K562 (cell line): Measurements from ENCODE around the gene GPD1L. TPM values are rescaled to one million over a fixed set of nuclear protein-coding genes. Genes with fewer than 3 reads are reported as not detected.

Source experiments
- ARNT ChIP-seq, 2 experiments: fragments of 450-650 bp; IDR thresholded peaks; 2 replicates each; pipeline ENCODE4 v1.6.1; 2016; ENCODE audit warnings: mild to moderate bottlenecking in 1 of 2
- ATF7 ChIP-seq: fragments of 450-650 bp; IDR thresholded peaks from 2 replicates; pipeline ENCODE4 v1.7.1; 2014; ENCODE audit warnings: mild to moderate bottlenecking, moderate library complexity
- BRD4 ChIP-seq: fragments of 200-600 bp; sonication (generic); IDR thresholded peaks from 2 replicates; pipeline ENCODE4 v1.6.1; 2017; ENCODE audit warnings: inconsistent platforms
- CBX1 ChIP-seq: sonication (generic); IDR thresholded peaks from 2 replicates; pipeline ENCODE4 v1.6.1; 2016; ENCODE audit warnings: antibody characterized with exemption, low read depth, mild to moderate bottlenecking
- CHD1 ChIP-seq: fragments of 200-600 bp; sonication (generic); IDR thresholded peaks from one replicate; pipeline ENCODE4 v1.6.1; 2012; ENCODE audit warnings: mild to moderate bottlenecking, moderate library complexity, low read length, inconsistent platforms
- CREB5 ChIP-seq: fragments of 250-450 bp; sonication (Bioruptor Pico); IDR thresholded peaks from 2 replicates; pipeline ENCODE4 v1.5.0; 2020; ENCODE audit warnings: mild to moderate bottlenecking
- ELF2 ChIP-seq: fragments of 250-450 bp; sonication (Bioruptor Pico); IDR thresholded peaks from 2 replicates; pipeline ENCODE4 v1.5.0; 2021; ENCODE audit warnings: mild to moderate bottlenecking
- ELF4 ChIP-seq: fragments of 450-650 bp; formaldehyde crosslinking; IDR thresholded peaks from 2 replicates; pipeline ENCODE4 v1.4.0; 2022; ENCODE audit warnings: missing genetic modification characterization
- ESRRB ChIP-seq: fragments of 250-450 bp; sonication (Bioruptor Pico); IDR thresholded peaks from 2 replicates; pipeline ENCODE4 v1.5.0; 2020; ENCODE audit warnings: mild to moderate bottlenecking, moderate library complexity, borderline replicate concordance
- GABPB2 ChIP-seq: fragments of 250-450 bp; sonication (Bioruptor Pico); conservative IDR thresholded peaks from 2 replicates; pipeline ENCODE4 v1.5.1; 2021; ENCODE audit warnings: mild to moderate bottlenecking
- HMG20A ChIP-seq: fragments of 450-650 bp; formaldehyde crosslinking; conservative IDR thresholded peaks from 2 replicates; pipeline ENCODE4 v1.4.0; 2020; ENCODE audit warnings: mild to moderate bottlenecking, mixed read lengths
- HSF4 ChIP-seq: fragments of 250-450 bp; sonication (Bioruptor Pico); IDR thresholded peaks from 2 replicates; pipeline ENCODE4 v2.1.2; 2022; ENCODE audit warnings: mild to moderate bottlenecking, moderate library complexity, borderline replicate concordance
- MEIS2 ChIP-seq: fragments of 450-650 bp; IDR thresholded peaks from 2 replicates; pipeline ENCODE4 v1.6.1; 2014; ENCODE audit warnings: mild to moderate bottlenecking; ENCODE audit not compliant: partially characterized antibody
- NBN ChIP-seq: fragments of 450-650 bp; IDR thresholded peaks from 2 replicates; pipeline ENCODE4 v1.6.1; 2016; ENCODE audit warnings: low read depth, mild to moderate bottlenecking
- NR2C1 ChIP-seq, 2 experiments: fragments of 450-650 bp; IDR thresholded peaks; 2 replicates each; pipeline ENCODE4 v1.6.1; 2017; ENCODE audit warnings: mild to moderate bottlenecking in 2 of 2, antibody characterized with exemption in 1 of 2, inconsistent platforms in 1 of 2, missing compliant biosample characterization in 1 of 2, missing genetic modification characterization in 1 of 2
- NR3C1 ChIP-seq: sonication (generic); formaldehyde crosslinking; IDR thresholded peaks from 2 replicates; pipeline ENCODE4 v1.8.1; 2022; ENCODE audit warnings: missing genetic modification reagents
- SIRT6 ChIP-seq: IDR thresholded peaks from one replicate; pipeline ENCODE4 v1.6.1; 2012; ENCODE audit warnings: low read depth, mild to moderate bottlenecking, control low read depth, inconsistent platforms, low read length, moderate library complexity
- THRB ChIP-seq: fragments of 450-650 bp; formaldehyde crosslinking; conservative IDR thresholded peaks from 2 replicates; pipeline ENCODE4 v1.4.0; 2022; ENCODE audit warnings: mild to moderate bottlenecking, missing genetic modification characterization
- ZFP1 ChIP-seq: fragments of 450-650 bp; formaldehyde crosslinking; IDR thresholded peaks from 2 replicates; pipeline ENCODE4 v1.4.0; 2020; ENCODE audit warnings: mild to moderate bottlenecking, mixed read lengths
- ZFPM2 ChIP-seq: fragments of 250-450 bp; sonication (Bioruptor Pico); IDR thresholded peaks from 2 replicates; pipeline ENCODE4 v1.5.1; 2022; ENCODE audit warnings: mild to moderate bottlenecking
- ZNF184 ChIP-seq: sonication (generic); formaldehyde crosslinking; IDR thresholded peaks from 2 replicates; pipeline ENCODE4 v1.5.0; 2020; ENCODE audit warnings: missing genetic modification reagents
- ZNF740 ChIP-seq, 3 experiments: fragments of 200-800 bp in 1 of 3; sonication (Bioruptor generic) in 1 of 3; sonication (generic) in 1 of 3; formaldehyde crosslinking in 1 of 3; IDR thresholded peaks; 2 replicates each; pipeline versions ENCODE4 v1.6.1 to v1.8.0; 2016 to 2022; ENCODE audit warnings: mild to moderate bottlenecking in 2 of 3, missing compliant biosample characterization in 2 of 3, missing genetic modification characterization in 2 of 3, missing genetic modification reagents in 1 of 3
- polyA plus RNA-seq, 8 experiments: library from polyadenylated mRNA; depleted of rRNA in 4 of 8; stranded (reverse) in 5 of 8; unstranded in 3 of 8; fragments of >200 nt; fragmentation: Nextera tagmentation in 2 of 8; fragmentation: Illumina TruSeq in 1 of 8; extraction: Ambion mirVana in 2 of 8; extraction: Trizol in 1 of 8; gene quantifications; 2 replicates each; pipeline versions ENCODE4 v1.2.1 to v1.2.3, GENCODE V29; 2011 to 2014; ENCODE audit warnings: inconsistent platforms in 1 of 8, missing spikeins in 1 of 8
- total RNA-seq, 7 experiments: library from RNA; depleted of rRNA in 6 of 7; stranded (reverse); fragments of >200 nt in 6 of 7; fragmentation: Illumina TruSeq in 2 of 7; extraction: Trizol in 2 of 7; gene quantifications; 2 replicates each; pipeline versions ENCODE4 v1.2.1 to v1.2.3, GENCODE V29; 2011 to 2021; ENCODE audit warnings: low replicate concordance in 1 of 7
- TF ChIP-seq, protein P1 (sequence below): fragments of 450-650 bp; conservative IDR thresholded peaks from 2 replicates; pipeline ENCODE4 v1.6.1; 2016; ENCODE audit warnings: missing genetic modification characterization, low read depth, mild to moderate bottlenecking, missing compliant biosample characterization, moderate library complexity
- TF ChIP-seq, protein P2 (sequence below): fragments of 250-450 bp; sonication (Bioruptor Pico); IDR thresholded peaks from 2 replicates; pipeline ENCODE4 v1.6.1; 2021; ENCODE audit warnings: mild to moderate bottlenecking

GPD1L gene
- total and polyA plus RNA-seq, 9 of the 15 experiments (the other 6 are each of a cell fraction or from before 2014, with no cell fraction given), result 1.6 to 17.3 (median 12.3) TPM

GRCh38 chr3:32066686-32067085, 39.7 kb upstream of the GPD1L start (continued):
- TF ChIP-seq NR2C1 (IDR thresholded peaks at IDR 0.05) (no peak), NR2C1 (tag; IDR thresholded peaks at IDR 0.05) (peak; percentile 37; the same call in 1 of the 2 replicates), CBX1 (no peak), NBN (no peak), ARNT (IDR thresholded peaks at IDR 0.05) (no peak), CREB5 (CRISPR knock-in tag) (no peak), THRB (CRISPR knock-in tag) (no peak), ATF7 (no peak), ELF2 (CRISPR knock-in tag) (no peak), ZFPM2 (CRISPR knock-in tag) (no peak), HSF4 (CRISPR knock-in tag) (no peak), SIRT6 (no peak), GABPB2 (CRISPR knock-in tag) (no peak), ZFP1 (CRISPR knock-in tag) (no peak), ZNF740 (CRISPR knock-in tag; IDR thresholded peaks at IDR 0.05) (no peak), ZNF740 (tag; IDR thresholded peaks at IDR 0.05) (0 out of 4 replicates have a peak, but pooled peaks of 1 of the 2 experiments have one; percentile 54), ZNF184 (CRISPR knock-in tag) (no peak), ELF4 (no peak), NR3C1 (CRISPR knock-in tag) (no peak), HMG20A (no peak), CHD1 (no peak), BRD4 (no peak), MEIS2 (no peak), ESRRB (no peak)
- TF ChIP-seq, protein P1, sequence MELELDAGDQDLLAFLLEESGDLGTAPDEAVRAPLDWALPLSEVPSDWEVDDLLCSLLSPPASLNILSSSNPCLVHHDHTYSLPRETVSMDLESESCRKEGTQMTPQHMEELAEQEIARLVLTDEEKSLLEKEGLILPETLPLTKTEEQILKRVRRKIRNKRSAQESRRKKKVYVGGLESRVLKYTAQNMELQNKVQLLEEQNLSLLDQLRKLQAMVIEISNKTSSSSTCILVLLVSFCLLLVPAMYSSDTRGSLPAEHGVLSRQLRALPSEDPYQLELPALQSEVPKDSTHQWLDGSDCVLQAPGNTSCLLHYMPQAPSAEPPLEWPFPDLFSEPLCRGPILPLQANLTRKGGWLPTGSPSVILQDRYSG (tag), result 0 out of 2 replicates have a peak, but pooled peaks have one; percentile 54
- TF ChIP-seq, protein P2, sequence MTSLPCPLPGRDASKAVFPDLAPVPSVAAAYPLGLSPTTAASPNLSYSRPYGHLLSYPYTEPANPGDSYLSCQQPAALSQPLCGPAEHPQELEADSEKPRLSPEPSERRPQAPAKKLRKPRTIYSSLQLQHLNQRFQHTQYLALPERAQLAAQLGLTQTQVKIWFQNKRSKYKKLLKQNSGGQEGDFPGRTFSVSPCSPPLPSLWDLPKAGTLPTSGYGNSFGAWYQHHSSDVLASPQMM (CRISPR knock-in tag), result no peak
